Trophoblast cell (in vitro differentiated cells and primary cell): ENCODE measurements around the gene CD79B. TPM values are rescaled to one million over a fixed set of nuclear protein-coding genes. Genes with fewer than 3 reads are reported as not detected.

Experiments
- DNase-seq, 2 donors: peaks; one replicate each; pipeline ENCODE4 v3.0.0-alpha.2; 2016
- H2AFZ ChIP-seq: 2 replicates; pipeline ENCODE4 v1.6.1; 2013; ENCODE audit warnings: low read length, moderate library complexity, mild to moderate bottlenecking; ENCODE audit not compliant: insufficient read depth, poor library complexity
- H2AK5ac ChIP-seq: 2 replicates; pipeline ENCODE4 v1.6.1; 2013; ENCODE audit warnings: mild to moderate bottlenecking, low read length
- H2BK120ac ChIP-seq: 2 replicates; pipeline ENCODE4 v1.6.1; 2013; ENCODE audit warnings: low read length, mild to moderate bottlenecking, moderate library complexity; ENCODE audit not compliant: insufficient read depth, poor library complexity
- H2BK12ac ChIP-seq: 2 replicates; pipeline ENCODE4 v1.6.1; 2013; ENCODE audit warnings: mild to moderate bottlenecking, low read length, moderate library complexity
- H2BK5ac ChIP-seq: 2 replicates; pipeline ENCODE4 v1.6.1; 2013; ENCODE audit warnings: low read length, low read depth, moderate library complexity, mild to moderate bottlenecking; ENCODE audit not compliant: poor library complexity
- H3K14ac ChIP-seq: 2 replicates; pipeline ENCODE4 v1.6.1; 2013; ENCODE audit warnings: mild to moderate bottlenecking, low read length
- H3K18ac ChIP-seq: 2 replicates; pipeline ENCODE4 v1.6.1; 2013; ENCODE audit warnings: mild to moderate bottlenecking, low read length
- H3K23ac ChIP-seq: 2 replicates; pipeline ENCODE4 v1.6.1; 2013; ENCODE audit warnings: low read length
- H3K27ac ChIP-seq: 2 replicates; pipeline ENCODE4 v1.5.1; 2013; ENCODE audit warnings: low read depth, mild to moderate bottlenecking, inconsistent platforms, low read length, moderate library complexity
- H3K27me3 ChIP-seq: 2 replicates; pipeline ENCODE4 v1.6.1; 2013; ENCODE audit warnings: inconsistent platforms, mild to moderate bottlenecking, low read length, moderate library complexity; ENCODE audit not compliant: insufficient read depth
- H3K36me3 ChIP-seq, 2 experiments: 1 replicate in 1 of 2; 2 replicates in 1 of 2; pipeline ENCODE4 v1.6.1; 2013; ENCODE audit warnings: low read length in 2 of 2, mild to moderate bottlenecking in 2 of 2, moderate library complexity in 1 of 2; ENCODE audit not compliant: insufficient read depth in 2 of 2, control insufficient read depth in 1 of 2
- H3K4ac ChIP-seq: 2 replicates; pipeline ENCODE4 v1.6.1; 2013; ENCODE audit warnings: low read depth, mild to moderate bottlenecking, low read length, moderate library complexity
- H3K4me1 ChIP-seq, 2 experiments: 1 replicate in 1 of 2; 2 replicates in 1 of 2; pipeline ENCODE4 v1.6.1; 2013; ENCODE audit warnings: low read length in 2 of 2, mild to moderate bottlenecking in 2 of 2, moderate library complexity in 1 of 2; ENCODE audit not compliant: insufficient read depth in 2 of 2, control insufficient read depth in 1 of 2
- H3K4me2 ChIP-seq: 2 replicates; pipeline ENCODE4 v1.6.1; 2013; ENCODE audit warnings: inconsistent platforms, mild to moderate bottlenecking, low read length, moderate library complexity
- H3K4me3 ChIP-seq: 2 replicates; pipeline ENCODE4 v1.5.1; 2013; ENCODE audit warnings: mild to moderate bottlenecking, low read depth, low read length, inconsistent platforms
- H3K79me1 ChIP-seq: one replicate; pipeline ENCODE4 v1.6.1; 2013; ENCODE audit warnings: low read length
- H3K79me2 ChIP-seq: 2 replicates; pipeline ENCODE4 v1.6.1; 2013; ENCODE audit warnings: low read length, mild to moderate bottlenecking; ENCODE audit not compliant: control insufficient read depth, insufficient read depth, poor library complexity
- H3K9ac ChIP-seq: 2 replicates; pipeline ENCODE4 v1.6.1; 2013; ENCODE audit warnings: mild to moderate bottlenecking, low read length
- H3K9me3 ChIP-seq: 2 replicates; pipeline ENCODE4 v1.6.1; 2013; ENCODE audit warnings: low read depth, mild to moderate bottlenecking, control low read depth, inconsistent platforms, low read length; ENCODE audit not compliant: insufficient read depth
- H4K12ac ChIP-seq: 2 replicates; pipeline ENCODE4 v1.6.1; 2013; ENCODE audit warnings: low read depth, mild to moderate bottlenecking, low read length, moderate library complexity
- H4K8ac ChIP-seq: 2 replicates; pipeline ENCODE4 v1.6.1; 2013; ENCODE audit warnings: low read depth, mild to moderate bottlenecking, low read length, moderate library complexity
- H4K91ac ChIP-seq: one replicate; pipeline ENCODE4 v1.6.1; 2013; ENCODE audit warnings: low read depth, mild to moderate bottlenecking, low read length, moderate library complexity
- WGBS: extraction: QIAGEN DNeasy Blood & Tissue Kit; methylation state at CpG from one replicate; pipeline ENCODE4 v1.1.7; 2013; ENCODE audit warnings: missing lambda C conversion rate; ENCODE audit not compliant: insufficient read length, insufficient coverage; ENCODE audit errors: extremely low coverage; 5-methylcytosine and 5-hydroxymethylcytosine counted together
- polyA plus RNA-seq: library from polyadenylated mRNA; stranded (reverse); fragments of 200-250 nt; gene quantifications from 2 replicates; pipeline ENCODE4 v1.2.3, GENCODE V29; 2013

The CD79B gene
- 0.16 and 0.24 TPM in 2 replicates for polyA plus RNA-seq

GRCh38 chr17:63931981-63932561, at the start of gene CD79B:
CD79B (minus strand) TSS chr17:63932331; CDS start chr17:63932261, 70 bp downstream.
- WGBS = no CpG with 5 or more reads among the region's 19 CpGs
- Histone ChIP-seq H2BK12ac (no peak within 1 kb of the TSS), H3K14ac (no peak within 1 kb of the TSS), H2BK120ac (no peak within 1 kb of the TSS), H3K27me3 (no peaks in the 10 kb centered on the region), H3K4me2 (no peak within 1 kb of the TSS), H3K4me3 (no peak within 1 kb of the TSS), H4K8ac (no peak within 1 kb of the TSS), H3K18ac (no peak within 1 kb of the TSS), H3K9me3 (peaks cover 2% of the 10 kb centered on the region), H4K91ac (no peak within 1 kb of the TSS), H3K79me2 (no peaks in the 10 kb centered on the region), H2AK5ac (no peak within 1 kb of the TSS), H2BK5ac (no peak within 1 kb of the TSS), H3K4me1 (no peaks in the 10 kb centered on the region), H4K12ac (no peak within 1 kb of the TSS), H3K9ac (no peak within 1 kb of the TSS), H2AFZ (peak within 1 kb of the TSS; percentile 52), H3K36me3 (no peaks in the 10 kb centered on the region), H3K23ac (no peak within 1 kb of the TSS), H3K27ac (no peak within 1 kb of the TSS), H3K4ac (no peak within 1 kb of the TSS), H3K79me1 (no peaks in the 10 kb centered on the region)
- DNase-seq = no peak

DNA sequence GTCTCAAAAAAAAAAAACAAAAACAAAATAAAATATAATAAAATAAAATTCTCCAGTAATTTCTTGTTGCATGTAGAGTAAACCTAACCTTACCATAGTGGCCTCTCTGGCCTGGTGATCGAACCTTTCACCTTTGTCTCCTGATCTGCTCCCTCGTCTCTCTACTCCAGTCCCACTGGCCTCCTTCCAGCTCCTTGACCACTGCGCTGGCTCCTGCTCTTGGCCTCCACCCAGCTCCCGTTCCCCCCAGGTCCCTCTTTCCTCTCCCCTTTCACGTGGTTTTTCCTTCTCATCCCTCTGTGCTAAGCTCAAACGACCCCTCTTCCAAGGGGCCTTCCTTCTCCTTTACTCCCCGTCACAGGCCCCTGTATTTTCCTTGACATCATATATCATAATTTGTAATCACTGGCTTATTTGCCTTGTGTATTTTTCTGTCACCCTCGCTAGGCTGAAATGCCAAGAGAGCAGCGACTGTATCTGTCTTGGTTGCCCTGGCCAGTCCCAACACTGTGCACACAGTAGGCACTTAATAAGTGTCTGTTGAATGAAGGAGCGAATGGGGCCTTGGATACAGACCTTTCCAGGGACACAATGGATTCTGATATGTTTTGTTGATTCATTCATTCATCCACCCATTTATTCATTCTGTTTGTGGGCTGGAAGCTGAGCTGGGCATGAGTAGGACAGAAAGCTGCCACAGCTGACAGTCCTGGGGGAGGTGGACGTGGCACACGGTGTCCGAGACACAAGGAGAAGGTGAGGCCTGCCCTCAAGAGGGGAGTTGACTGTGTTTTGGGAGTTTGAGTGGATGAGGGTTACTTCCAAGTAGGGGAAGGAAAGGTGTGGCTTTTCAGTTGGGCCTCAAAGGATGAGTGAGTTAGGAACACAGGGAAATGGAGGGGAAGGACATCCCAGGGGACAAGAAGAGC, 46.4 kb upstream of the CD79B start:
- H2BK120ac ChIP-seq = no peak overlapping the region
- no peak overlapping the region for H2BK5ac ChIP-seq
- H3K18ac ChIP-seq = no peak overlapping the region
- no peak overlapping the region for H3K23ac ChIP-seq
- no peak overlapping the region for H2AK5ac ChIP-seq
- H3K27me3 ChIP-seq = no peaks in the 10 kb centered on the region
- peaks cover 0 to 10% of the 10 kb centered on the region in 2 experiments for H3K4me1 ChIP-seq
- no peak overlapping the region for H3K9ac ChIP-seq
- no peaks in the 10 kb centered on the region for H3K79me1 ChIP-seq
- H3K4me3 ChIP-seq = no peak overlapping the region
- no peak overlapping the region for H2BK12ac ChIP-seq
- H3K79me2 ChIP-seq = no peaks in the 10 kb centered on the region
- no peaks in the 10 kb centered on the region for H3K9me3 ChIP-seq
- no peak overlapping the region for H3K27ac ChIP-seq
- no peak for DNase-seq
- H3K4ac ChIP-seq = no peak overlapping the region
- no peak overlapping the region for H3K14ac ChIP-seq
- no peak overlapping the region for H4K12ac ChIP-seq
- H3K36me3 ChIP-seq = no peaks in the 10 kb centered on the region
- no peak overlapping the region for H4K8ac ChIP-seq
- no peak overlapping the region for H3K4me2 ChIP-seq
- no peak overlapping the region for H2AFZ ChIP-seq
- no peak overlapping the region for H4K91ac ChIP-seq
- no CpG with 5 or more reads among the region's 13 CpGs for WGBS

- WGBS = no CpG with 5 or more reads among the region's 3 CpGs
Measured at GRCh38 chr17:63976702-63977101, 44.6 kb upstream of the CD79B start.

GRCh38 chr17:63975541-63976092, 43.5 kb upstream of the CD79B start:
- no peak overlapping the region for H2BK12ac ChIP-seq
- H4K91ac ChIP-seq = no peak overlapping the region
- H2AFZ ChIP-seq = no peak overlapping the region
- no peak overlapping the region for H4K8ac ChIP-seq
- no peak overlapping the region for H3K14ac ChIP-seq
- no peaks in the 10 kb centered on the region for H3K79me2 ChIP-seq
- no peaks in the 10 kb centered on the region for H3K27me3 ChIP-seq
- no peak overlapping the region for H3K4me3 ChIP-seq
- no peak for DNase-seq
- H3K4me2 ChIP-seq = no peak overlapping the region
- H3K9me3 ChIP-seq = peaks cover 5% of the 10 kb centered on the region
- H3K4me1 ChIP-seq = peaks cover 0 to 10% of the 10 kb centered on the region in 2 experiments
- no peak overlapping the region for H3K9ac ChIP-seq
- no peak overlapping the region for H3K23ac ChIP-seq
- no CpG with 5 or more reads among the region's 2 CpGs for WGBS
- H2BK5ac ChIP-seq = no peak overlapping the region
- H2AK5ac ChIP-seq = no peak overlapping the region
- H3K27ac ChIP-seq = no peak overlapping the region
- no peak overlapping the region for H3K18ac ChIP-seq
- no peaks in the 10 kb centered on the region for H3K36me3 ChIP-seq
- H4K12ac ChIP-seq = no peak overlapping the region
- no peak overlapping the region for H3K4ac ChIP-seq
- no peak overlapping the region for H2BK120ac ChIP-seq
- no peaks in the 10 kb centered on the region for H3K79me1 ChIP-seq

More at GRCh38 chr17:63976702-63977101, 44.6 kb upstream of the CD79B start:
- Histone ChIP-seq H4K12ac (no peak overlapping the region), H4K8ac (no peak overlapping the region), H2BK5ac (no peak overlapping the region), H2BK12ac (no peak overlapping the region), H3K4me3 (no peak overlapping the region), H3K23ac (no peak overlapping the region), H3K79me1 (no peaks in the 10 kb centered on the region), H3K4me1 (peaks cover 0 to 10% of the 10 kb centered on the region in 2 experiments), H4K91ac (no peak overlapping the region), H3K9ac (no peak overlapping the region), H2BK120ac (no peak overlapping the region), H3K36me3 (no peaks in the 10 kb centered on the region), H3K14ac (no peak overlapping the region), H2AFZ (no peak overlapping the region), H2AK5ac (no peak overlapping the region), H3K9me3 (peaks cover 5% of the 10 kb centered on the region), H3K4me2 (no peak overlapping the region), H3K27me3 (no peaks in the 10 kb centered on the region), H3K79me2 (no peaks in the 10 kb centered on the region), H3K4ac (no peak overlapping the region), H3K27ac (no peak overlapping the region), H3K18ac (no peak overlapping the region)
- DNase-seq = no peak
